Testis (tissue), 2 donors: ENCODE results near the gene SMAD7.

Experiments
- POLR2A ChIP-seq: fragments of 450-650 bp; IDR thresholded peaks from one replicate; pipeline ENCODE4 v1.6.1; 2017; ENCODE audit warnings: antibody characterized with exemption, mild to moderate bottlenecking, moderate library complexity
- TF ChIP-seq, protein P1 (sequence below), 3 experiments: fragments of 450-650 bp in 2 of 3; fragments of 200-600 bp in 1 of 3; sonication (generic) in 1 of 3; IDR thresholded peaks; one replicate each; pipeline ENCODE4 v1.5.1; 2016 to 2019; ENCODE audit warnings: antibody characterized with exemption in 3 of 3, mild to moderate bottlenecking in 2 of 3, moderate library complexity in 1 of 3

DNA sequence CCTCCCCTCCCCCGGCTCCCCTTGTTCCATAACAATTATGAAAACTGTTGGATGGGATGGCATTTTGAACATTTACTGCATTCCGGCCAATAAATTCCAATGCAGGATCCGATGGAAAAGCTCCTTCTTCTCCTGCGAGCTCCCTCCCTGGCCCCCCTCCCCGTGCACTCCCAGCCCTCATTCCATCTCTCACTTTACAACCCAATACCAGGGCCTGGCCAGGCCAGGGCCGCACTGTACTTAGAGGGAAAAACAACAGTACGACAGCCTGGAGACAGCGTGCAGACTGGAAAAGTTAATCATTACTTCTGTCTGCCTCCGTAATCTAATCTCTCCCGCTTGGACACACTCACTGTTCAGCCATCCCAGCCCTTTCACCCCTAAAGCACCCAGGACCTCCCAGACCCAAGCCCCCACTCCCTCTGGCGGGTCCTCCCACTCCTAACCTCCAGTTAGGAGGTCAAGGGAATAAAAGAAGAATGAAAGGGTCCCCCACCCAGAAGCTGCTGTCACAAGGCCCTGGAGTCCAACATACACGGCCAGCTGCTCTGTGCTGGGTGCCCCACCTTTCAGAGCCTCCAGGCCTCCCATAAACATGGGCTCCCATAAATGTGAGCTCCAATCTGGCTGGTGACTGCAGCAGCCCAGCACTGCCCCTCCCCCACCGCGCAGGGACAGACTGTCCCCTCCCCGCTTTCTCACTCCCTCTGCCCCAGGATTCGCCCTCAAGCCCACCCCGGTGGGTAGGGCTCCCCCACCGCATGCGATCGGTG lies 20.6 kb downstream of the SMAD7 start:
- TF ChIP-seq POLR2A: no peak
- TF ChIP-seq, protein P1, sequence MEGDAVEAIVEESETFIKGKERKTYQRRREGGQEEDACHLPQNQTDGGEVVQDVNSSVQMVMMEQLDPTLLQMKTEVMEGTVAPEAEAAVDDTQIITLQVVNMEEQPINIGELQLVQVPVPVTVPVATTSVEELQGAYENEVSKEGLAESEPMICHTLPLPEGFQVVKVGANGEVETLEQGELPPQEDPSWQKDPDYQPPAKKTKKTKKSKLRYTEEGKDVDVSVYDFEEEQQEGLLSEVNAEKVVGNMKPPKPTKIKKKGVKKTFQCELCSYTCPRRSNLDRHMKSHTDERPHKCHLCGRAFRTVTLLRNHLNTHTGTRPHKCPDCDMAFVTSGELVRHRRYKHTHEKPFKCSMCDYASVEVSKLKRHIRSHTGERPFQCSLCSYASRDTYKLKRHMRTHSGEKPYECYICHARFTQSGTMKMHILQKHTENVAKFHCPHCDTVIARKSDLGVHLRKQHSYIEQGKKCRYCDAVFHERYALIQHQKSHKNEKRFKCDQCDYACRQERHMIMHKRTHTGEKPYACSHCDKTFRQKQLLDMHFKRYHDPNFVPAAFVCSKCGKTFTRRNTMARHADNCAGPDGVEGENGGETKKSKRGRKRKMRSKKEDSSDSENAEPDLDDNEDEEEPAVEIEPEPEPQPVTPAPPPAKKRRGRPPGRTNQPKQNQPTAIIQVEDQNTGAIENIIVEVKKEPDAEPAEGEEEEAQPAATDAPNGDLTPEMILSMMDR (IDR thresholded peaks at IDR 0.05): no peak
